GM04504 (cell line): ENCODE data around the gene NDUFS8.

ENCODE experiments used
- DNase-seq: peaks from one replicate; pipeline ENCODE4 v3.0.0-alpha.2; 2012; ENCODE audit warnings: low read depth

The NDUFS8 gene

DNA sequence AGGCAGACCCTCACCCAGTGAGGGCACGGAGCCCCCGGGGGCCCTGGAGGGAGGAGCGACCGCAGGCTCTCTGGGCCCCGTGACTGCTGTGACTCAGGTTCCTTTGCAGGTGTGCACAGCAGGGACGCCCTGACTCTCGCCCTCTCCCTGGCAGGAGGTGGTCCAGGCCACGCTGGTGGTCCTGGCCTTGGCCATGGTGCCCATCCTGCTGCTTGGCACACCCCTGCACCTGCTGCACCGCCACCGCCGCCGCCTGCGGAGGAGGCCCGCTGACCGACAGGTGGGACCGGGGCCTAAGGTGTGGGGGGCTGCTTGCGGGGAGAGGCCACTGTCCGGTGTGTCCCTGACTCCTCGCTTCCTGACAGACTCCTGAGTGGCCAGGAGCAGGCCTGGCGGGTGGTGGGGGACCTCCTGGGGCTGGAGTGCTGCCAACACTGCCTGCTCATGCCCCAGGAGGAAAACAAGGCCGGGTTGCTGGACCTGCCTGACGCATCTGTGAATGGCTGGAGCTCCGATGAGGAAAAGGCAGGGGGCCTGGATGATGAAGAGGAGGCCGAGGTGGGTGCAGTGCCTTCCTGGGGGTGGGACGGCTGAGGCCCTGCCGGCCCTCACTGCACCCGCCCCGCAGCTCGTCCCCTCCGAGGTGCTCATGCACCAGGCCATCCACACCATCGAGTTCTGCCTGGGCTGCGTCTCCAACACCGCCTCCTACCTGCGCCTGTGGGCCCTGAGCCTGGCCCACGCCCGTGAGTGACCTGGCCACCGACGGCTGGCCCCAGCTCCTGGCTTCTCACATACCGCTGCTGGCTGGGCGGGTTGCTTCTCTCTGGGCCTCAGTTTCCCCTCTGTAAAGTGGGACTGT lies 19.3 kb downstream of the NDUFS8 start:
- DNase-seq: no peak

DNA sequence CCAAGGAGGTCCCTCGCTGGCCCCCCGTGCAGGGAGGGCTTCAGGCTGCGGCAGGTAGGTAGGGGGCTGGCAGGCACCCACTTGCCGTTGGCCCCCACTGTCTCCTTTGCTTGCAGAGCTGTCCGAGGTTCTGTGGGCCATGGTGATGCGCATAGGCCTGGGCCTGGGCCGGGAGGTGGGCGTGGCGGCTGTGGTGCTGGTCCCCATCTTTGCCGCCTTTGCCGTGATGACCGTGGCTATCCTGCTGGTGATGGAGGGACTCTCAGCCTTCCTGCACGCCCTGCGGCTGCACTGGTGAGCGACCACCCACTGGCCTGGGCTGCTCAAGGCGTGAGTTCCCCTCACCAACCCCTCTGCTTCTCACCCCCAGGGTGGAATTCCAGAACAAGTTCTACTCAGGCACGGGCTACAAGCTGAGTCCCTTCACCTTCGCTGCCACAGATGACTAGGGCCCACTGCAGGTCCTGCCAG lies 19.9 kb downstream of the NDUFS8 start:
- no peak for DNase-seq

DNA sequence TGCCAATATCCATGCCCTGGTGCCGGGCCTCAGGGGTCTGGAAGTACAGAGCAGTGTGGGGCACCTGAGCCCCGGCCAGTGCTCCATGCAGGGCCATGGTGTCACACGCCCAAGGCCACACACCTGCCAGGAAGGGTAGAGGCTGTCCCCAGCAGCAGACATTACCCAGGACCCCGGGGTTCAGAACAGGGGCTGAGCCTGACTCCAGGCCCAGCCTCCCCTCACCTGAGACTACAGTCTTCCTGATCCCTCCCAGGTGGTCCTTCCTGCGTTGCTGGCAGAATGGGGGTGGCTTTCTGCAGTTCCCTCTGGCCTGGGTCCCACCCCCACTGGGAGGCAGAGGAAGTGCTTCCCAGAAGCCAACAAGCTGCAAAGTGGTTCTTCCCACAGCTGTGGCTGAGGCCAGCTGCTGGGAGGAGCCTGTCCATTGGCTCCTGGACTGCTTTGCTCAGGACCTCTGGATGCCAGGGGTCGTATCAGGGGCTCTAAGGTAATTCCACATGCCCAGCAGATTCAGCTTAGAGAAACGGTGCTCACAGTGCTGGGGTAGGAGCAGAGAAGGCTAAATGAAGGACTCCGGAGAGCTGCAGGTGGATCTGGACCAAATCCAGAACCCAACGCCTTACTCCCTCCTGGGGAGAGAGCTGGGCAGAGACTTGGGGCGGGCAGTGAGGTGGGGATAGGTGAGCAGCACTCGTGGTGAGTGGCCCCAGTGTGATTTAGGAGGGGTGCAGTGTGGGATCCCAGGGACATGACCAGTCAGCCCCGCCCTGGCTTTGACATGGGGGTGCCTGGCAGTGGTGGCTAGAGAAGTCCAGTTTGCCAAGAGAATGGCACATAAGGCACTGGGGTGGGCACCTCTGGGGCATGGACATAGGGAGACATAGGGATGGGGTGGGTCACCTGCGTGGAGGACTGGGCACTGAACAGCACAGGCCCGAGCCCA lies 21.0 kb downstream of the NDUFS8 start:
- DNase-seq: no peak

DNA sequence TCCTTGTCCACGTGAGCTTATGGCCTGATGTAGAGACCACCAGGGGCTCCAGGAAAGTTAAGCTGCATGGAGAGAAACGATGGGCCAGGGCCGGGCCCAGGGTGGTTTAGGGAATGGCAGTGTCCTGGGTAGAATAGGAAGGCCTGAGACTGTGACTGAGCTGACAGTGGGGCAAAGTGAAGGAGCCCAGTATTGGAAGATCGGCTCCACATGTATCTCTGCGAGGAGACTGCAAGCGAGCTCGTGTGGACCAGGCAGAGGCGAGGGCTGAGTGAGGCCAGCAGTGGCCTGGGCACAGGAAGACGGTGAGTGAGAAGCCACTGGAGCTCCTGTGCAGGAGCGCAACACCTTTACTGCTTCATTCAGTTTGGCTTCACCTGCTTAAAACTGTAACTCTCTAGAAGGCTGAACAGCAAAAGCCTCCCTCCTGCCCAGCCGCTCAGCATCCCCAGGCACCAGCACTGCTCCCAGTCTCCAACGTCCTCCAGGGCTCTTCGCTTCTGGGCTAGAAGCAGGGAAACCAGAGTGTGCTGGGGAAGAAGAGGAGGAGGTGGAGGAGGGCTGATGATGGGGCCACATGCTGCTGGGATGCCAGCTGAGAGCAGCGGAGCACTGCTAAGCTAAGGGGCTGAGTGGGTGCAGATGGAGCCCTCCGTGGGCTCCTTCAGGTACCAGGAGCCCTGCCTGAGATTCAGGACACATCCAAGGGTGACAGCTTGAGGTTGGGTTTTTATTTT lies 21.8 kb downstream of the NDUFS8 start:
- DNase-seq: no peak

GRCh38 chr11:68053117-68053516 lies 22.6 kb downstream of the NDUFS8 start:
- DNase-seq: no peak

GRCh38 chr11:68053981-68054812 lies 23.7 kb downstream of the NDUFS8 start:
- no peak for DNase-seq

GRCh38 chr11:68056317-68057285 lies 26.1 kb downstream of the NDUFS8 start:
- no peak for DNase-seq

DNA sequence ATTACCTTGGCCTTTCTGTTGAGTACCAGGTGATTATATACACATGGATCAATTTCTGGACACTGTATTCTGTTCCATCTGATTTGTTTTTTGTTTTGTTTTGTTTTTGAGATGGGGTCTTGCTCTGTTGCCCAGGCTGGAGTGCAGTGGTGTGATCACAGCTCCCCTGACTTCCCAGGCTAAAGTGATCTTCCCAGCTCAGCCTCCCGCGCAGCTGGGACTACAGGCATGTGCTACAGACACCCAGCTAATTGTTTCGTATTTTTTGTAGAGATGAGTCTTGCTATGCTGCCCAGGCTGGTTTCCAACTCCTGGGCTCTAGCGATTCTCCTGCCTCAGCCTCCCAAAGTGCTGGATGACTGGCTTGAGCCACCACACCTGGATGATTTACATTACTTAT lies 27.3 kb downstream of the NDUFS8 start:
- DNase-seq: no peak

GRCh38 chr11:68061508-68061907 lies 31.0 kb downstream of the NDUFS8 start:
- no peak for DNase-seq

GRCh38 chr11:68064926-68065325 lies 34.4 kb downstream of the NDUFS8 start:
- DNase-seq: no peak

- no peak for DNase-seq
Observed at GRCh38 chr11:68065841-68066240, 35.4 kb downstream of the NDUFS8 start.

DNA sequence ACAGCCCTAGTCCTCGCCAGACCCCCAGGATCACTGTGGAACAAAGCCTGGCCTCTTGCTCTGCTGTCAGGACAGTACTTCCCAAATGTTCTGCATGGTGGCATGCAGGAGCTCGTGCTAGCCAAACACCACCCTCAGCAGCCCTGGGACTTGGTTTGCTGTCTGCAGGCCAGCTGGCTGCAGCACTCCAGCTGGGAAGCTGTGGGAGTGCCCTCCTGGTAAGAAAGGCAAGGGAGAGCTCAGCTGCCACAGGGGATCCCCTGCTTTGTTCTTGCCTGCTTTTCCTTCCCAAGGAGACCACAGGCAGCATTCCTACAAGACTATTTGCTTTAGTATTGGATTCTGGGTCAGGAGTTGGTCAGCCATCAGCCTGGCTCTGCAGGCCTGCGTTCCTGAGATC lies 36.3 kb downstream of the NDUFS8 start:
- no peak for DNase-seq

DNA sequence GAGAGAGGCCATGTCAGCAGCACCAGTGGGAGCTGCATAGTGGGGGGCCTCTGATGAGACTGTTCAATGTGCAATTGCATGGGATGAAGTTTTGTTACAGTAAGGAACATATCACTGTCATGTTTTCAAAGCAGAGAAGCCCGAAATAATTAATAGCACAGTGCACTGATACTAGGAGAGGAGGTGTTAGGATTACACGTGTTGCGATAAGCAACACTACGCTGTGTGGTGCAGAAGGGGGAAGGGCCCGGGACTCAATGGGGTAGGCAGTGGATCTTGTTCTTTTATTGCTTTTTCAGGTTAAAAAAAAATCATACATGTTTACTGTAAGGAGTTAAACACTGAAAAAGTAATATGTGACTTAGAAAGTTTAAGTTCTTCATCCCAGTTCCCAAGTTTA lies 37.5 kb downstream of the NDUFS8 start:
- DNase-seq: no peak

GRCh38 chr11:68071281-68072048 lies 41.0 kb downstream of the NDUFS8 start:
- DNase-seq: no peak

- no peak for DNase-seq
Observed at GRCh38 chr11:68074584-68075352, 44.3 kb downstream of the NDUFS8 start.

DNA sequence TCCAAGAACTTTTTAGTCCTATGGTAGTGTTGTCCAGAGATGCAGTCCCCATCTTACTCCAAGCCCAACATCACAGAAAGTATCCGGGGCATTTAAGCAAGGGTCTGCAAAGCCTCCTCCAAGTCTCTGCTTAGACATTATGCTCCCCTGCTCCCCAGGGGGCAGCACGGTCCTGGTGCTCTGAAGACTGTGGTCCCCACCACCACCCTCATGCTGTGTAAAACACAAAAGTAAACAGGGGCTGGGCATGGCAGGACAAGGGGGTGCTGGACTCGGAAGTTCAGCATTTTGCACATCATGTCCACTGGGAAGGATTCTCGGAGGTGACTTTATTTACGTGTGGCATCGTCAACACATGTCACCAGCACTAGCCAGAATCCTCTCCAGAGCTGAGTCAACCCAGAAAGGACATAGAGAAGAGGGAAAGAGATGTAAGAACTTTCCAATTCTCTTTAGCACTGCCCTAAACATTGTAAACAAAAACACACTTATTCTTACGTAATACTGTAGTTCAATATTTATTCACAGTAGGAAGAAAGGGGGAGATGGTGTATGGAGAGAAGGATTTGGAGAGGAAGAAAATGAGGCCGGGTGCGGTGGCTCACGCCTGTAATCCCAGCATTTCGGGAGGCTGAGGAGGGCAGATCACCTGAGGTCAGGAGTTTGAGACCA lies 46.0 kb downstream of the NDUFS8 start:
- no peak for DNase-seq

GRCh38 chr11:68077617-68078582 lies 47.4 kb downstream of the NDUFS8 start:
- DNase-seq: no peak
